Fibroblast of skin of right biceps (primary cell): ENCODE data around the gene TOMT.
"Not testable (repeated sequence)": the region's sequence is repeated elsewhere in the genome, so short reads cannot be mapped to it uniquely, and the experiment has no call there.

Experiments
- DNase-seq: peaks from one replicate; pipeline ENCODE4 v3.0.0-alpha.2; 2013

The TOMT gene

GRCh38 chr11:72127923-72128322, 22.2 kb downstream of the TOMT start:
- no peak for DNase-seq

- DNase-seq, result no peak
These were observed 23.7 kb downstream of the TOMT start for GRCh38 chr11:72129381-72129780.

- DNase-seq, result no peak
These were observed 26.9 kb downstream of the TOMT start for GRCh38 chr11:72132646-72133045.

- DNase-seq, result not testable (repeated sequence)
These were observed 29.7 kb downstream of the TOMT start, which contains the start of gene FOLR3 for GRCh38 chr11:72135473-72135872. FOLR3 (plus strand) TSS chr11:72135725; CDS start chr11:72135953, 228 bp downstream.

GRCh38 chr11:72135891-72136683, 30.4 kb downstream of the TOMT start:
- DNase-seq, result peak; percentile 20

GRCh38 chr11:72136684-72137262, 31.0 kb downstream of the TOMT start:
- no peak for DNase-seq

GRCh38 chr11:72138821-72139390, 33.2 kb downstream of the TOMT start:
- no peak for DNase-seq

- DNase-seq, result no peak
These were observed 33.8 kb downstream of the TOMT start for GRCh38 chr11:72139500-72139899.

- no peak for DNase-seq
These were observed 34.9 kb downstream of the TOMT start for GRCh38 chr11:72140661-72141060.

- DNase-seq, result peak; percentile 94
These were observed 35.3 kb downstream of the TOMT start for GRCh38 chr11:72141066-72141465.

GRCh38 chr11:72142086-72142485, 36.4 kb downstream of the TOMT start:
- DNase-seq, result peak; percentile 19

GRCh38 chr11:72142543-72142942, 36.8 kb downstream of the TOMT start:
- not testable (repeated sequence) for DNase-seq

GRCh38 chr11:72144807-72145565, 39.3 kb downstream of the TOMT start:
- peak; percentile 85 for DNase-seq

- DNase-seq, result no peak
These were observed 40.9 kb downstream of the TOMT start for GRCh38 chr11:72146625-72147024.

- no peak for DNase-seq
These were observed 45.2 kb downstream of the TOMT start for GRCh38 chr11:72150882-72151281.

GRCh38 chr11:72153874-72154273, 48.1 kb downstream of the TOMT start:
- DNase-seq, result not testable (repeated sequence)

- no peak for DNase-seq
These were observed 49.1 kb downstream of the TOMT start for GRCh38 chr11:72154816-72155215.

- DNase-seq, result no peak
These were observed 50.0 kb downstream of the TOMT start for GRCh38 chr11:72155751-72156150.

GRCh38 chr11:72157131-72157530, 51.4 kb downstream of the TOMT start:
- DNase-seq, result no peak
